ENCODE results near the gene RREB1. TPM values are rescaled to one million over a fixed set of nuclear protein-coding genes. Genes with fewer than 3 reads are reported as not detected.

Gene RREB1
- polyA plus RNA-seq, 1 donor from 2014 or later: not detected

- H4K20me1 ChIP-seq (ENCODE audit: insufficient read depth): no peaks in the 10 kb centered on the region
- no peak overlapping the region for H3K27ac ChIP-seq (ENCODE audit: low read length)
- H3K4me2 ChIP-seq (ENCODE audit: low read length): no peak overlapping the region
- H3K9ac ChIP-seq (ENCODE audit: low read length): no peak overlapping the region
- no peaks in the 10 kb centered on the region for H3K79me2 ChIP-seq (replicated peaks; ENCODE audit: insufficient read depth, low read length)
- H3K27me3 ChIP-seq (ENCODE audit: insufficient read depth, low read depth, low read length): no peaks in the 10 kb centered on the region
- no peak overlapping the region for H3K4me3 ChIP-seq (ENCODE audit: low read length)
- TF ChIP-seq SMC3 (conservative IDR thresholded peaks at IDR 0.05; ENCODE audit: poor library complexity): no peak
- TF ChIP-seq TAF1 (IDR thresholded peaks at IDR 0.05; ENCODE audit: low read depth): no peak
- TF ChIP-seq, protein P1, sequence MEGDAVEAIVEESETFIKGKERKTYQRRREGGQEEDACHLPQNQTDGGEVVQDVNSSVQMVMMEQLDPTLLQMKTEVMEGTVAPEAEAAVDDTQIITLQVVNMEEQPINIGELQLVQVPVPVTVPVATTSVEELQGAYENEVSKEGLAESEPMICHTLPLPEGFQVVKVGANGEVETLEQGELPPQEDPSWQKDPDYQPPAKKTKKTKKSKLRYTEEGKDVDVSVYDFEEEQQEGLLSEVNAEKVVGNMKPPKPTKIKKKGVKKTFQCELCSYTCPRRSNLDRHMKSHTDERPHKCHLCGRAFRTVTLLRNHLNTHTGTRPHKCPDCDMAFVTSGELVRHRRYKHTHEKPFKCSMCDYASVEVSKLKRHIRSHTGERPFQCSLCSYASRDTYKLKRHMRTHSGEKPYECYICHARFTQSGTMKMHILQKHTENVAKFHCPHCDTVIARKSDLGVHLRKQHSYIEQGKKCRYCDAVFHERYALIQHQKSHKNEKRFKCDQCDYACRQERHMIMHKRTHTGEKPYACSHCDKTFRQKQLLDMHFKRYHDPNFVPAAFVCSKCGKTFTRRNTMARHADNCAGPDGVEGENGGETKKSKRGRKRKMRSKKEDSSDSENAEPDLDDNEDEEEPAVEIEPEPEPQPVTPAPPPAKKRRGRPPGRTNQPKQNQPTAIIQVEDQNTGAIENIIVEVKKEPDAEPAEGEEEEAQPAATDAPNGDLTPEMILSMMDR (IDR thresholded peaks at IDR 0.05; ENCODE audit: poor library complexity, severe bottlenecking): no peak
- TF ChIP-seq EZH2 (IDR thresholded peaks at IDR 0.05; ENCODE audit: borderline replicate concordance, insufficient read depth, low read length, poor library complexity, severe bottlenecking): no peak
- no peak for TF ChIP-seq EP300 (conservative IDR thresholded peaks at IDR 0.05; ENCODE audit: poor library complexity, severe bottlenecking)
- TF ChIP-seq, protein P2, sequence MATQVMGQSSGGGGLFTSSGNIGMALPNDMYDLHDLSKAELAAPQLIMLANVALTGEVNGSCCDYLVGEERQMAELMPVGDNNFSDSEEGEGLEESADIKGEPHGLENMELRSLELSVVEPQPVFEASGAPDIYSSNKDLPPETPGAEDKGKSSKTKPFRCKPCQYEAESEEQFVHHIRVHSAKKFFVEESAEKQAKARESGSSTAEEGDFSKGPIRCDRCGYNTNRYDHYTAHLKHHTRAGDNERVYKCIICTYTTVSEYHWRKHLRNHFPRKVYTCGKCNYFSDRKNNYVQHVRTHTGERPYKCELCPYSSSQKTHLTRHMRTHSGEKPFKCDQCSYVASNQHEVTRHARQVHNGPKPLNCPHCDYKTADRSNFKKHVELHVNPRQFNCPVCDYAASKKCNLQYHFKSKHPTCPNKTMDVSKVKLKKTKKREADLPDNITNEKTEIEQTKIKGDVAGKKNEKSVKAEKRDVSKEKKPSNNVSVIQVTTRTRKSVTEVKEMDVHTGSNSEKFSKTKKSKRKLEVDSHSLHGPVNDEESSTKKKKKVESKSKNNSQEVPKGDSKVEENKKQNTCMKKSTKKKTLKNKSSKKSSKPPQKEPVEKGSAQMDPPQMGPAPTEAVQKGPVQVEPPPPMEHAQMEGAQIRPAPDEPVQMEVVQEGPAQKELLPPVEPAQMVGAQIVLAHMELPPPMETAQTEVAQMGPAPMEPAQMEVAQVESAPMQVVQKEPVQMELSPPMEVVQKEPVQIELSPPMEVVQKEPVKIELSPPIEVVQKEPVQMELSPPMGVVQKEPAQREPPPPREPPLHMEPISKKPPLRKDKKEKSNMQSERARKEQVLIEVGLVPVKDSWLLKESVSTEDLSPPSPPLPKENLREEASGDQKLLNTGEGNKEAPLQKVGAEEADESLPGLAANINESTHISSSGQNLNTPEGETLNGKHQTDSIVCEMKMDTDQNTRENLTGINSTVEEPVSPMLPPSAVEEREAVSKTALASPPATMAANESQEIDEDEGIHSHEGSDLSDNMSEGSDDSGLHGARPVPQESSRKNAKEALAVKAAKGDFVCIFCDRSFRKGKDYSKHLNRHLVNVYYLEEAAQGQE (IDR thresholded peaks at IDR 0.05; ENCODE audit: borderline replicate concordance): no peak
- no peaks in the 10 kb centered on the region for H3K9me3 ChIP-seq (ENCODE audit: low read length)
- H3K9me2 ChIP-seq (ENCODE audit: insufficient read depth, low read length): no peaks in the 10 kb centered on the region
- no peak overlapping the region for H2AFZ ChIP-seq (ENCODE audit: low read depth, low read length)
- H3F3A ChIP-seq (ENCODE audit: insufficient read depth, low read length, poor library complexity, severe bottlenecking): no peaks in the 10 kb centered on the region
- H3K36me3 ChIP-seq (ENCODE audit: insufficient read depth, low read length): no peaks in the 10 kb centered on the region
Observed at GRCh38 chr6:7228662-7229375, 121.1 kb downstream of the RREB1 start.

DNA sequence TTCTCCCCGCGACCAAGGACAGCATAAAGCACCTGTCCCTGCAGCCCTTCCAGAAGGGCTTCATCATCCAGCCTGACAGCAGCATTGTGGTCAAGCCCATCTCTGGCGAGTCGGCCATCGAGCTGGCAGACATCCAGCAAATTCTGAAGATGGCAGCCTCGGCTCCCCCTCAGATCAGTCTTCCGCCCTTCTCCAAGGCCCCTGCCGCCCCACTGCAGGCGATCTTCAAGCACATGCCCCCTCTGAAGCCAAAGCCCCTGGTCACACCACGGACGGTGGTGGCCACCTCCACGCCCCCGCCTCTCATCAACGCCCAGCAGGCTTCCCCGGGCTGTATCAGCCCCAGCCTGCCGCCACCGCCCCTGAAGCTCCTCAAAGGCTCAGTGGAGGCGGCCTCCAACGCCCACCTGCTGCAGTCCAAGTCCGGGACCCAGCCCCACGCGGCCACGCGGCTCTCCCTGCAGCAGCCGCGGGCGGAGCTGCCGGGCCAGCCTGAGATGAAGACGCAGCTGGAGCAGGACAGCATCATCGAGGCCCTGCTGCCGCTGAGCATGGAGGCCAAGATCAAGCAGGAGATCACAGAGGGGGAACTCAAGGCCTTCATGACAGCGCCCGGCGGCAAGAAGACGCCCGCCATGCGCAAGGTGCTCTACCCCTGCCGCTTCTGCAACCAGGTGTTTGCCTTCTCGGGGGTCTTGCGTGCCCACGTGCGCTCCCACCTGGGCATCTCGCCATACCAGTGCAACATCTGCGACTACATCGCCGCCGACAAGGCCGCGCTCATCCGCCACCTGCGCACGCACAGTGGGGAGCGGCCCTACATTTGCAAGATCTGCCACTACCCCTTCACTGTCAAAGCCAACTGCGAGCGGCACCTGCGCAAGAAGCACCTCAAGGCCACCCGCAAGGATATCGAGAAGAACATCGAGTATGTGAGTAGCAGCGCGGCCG, 121.9 kb downstream of the RREB1 start:
- no peak for TF ChIP-seq POLR2AphosphoS5 (IDR thresholded peaks at IDR 0.05)
- TF ChIP-seq TAF1 (IDR thresholded peaks at IDR 0.05; ENCODE audit: low read depth): no peak
- TF ChIP-seq, protein P2 (IDR thresholded peaks at IDR 0.05; ENCODE audit: borderline replicate concordance): no peak
- TF ChIP-seq MXI1 (conservative IDR thresholded peaks at IDR 0.05; ENCODE audit: poor library complexity, severe bottlenecking): no peak
- TF ChIP-seq, protein P1 (IDR thresholded peaks at IDR 0.05; ENCODE audit: poor library complexity, severe bottlenecking): no peak
- TF ChIP-seq EP300 (conservative IDR thresholded peaks at IDR 0.05; ENCODE audit: poor library complexity, severe bottlenecking): no peak
- no peak for TF ChIP-seq RAD21 (conservative IDR thresholded peaks at IDR 0.05)
- Histone ChIP-seq H3K36me3 (ENCODE audit: insufficient read depth, low read length) (no peaks in the 10 kb centered on the region), H3K9me2 (ENCODE audit: insufficient read depth, low read length) (no peaks in the 10 kb centered on the region), H4K20me1 (ENCODE audit: insufficient read depth) (no peaks in the 10 kb centered on the region), H3K9ac (ENCODE audit: low read length) (no peak overlapping the region), H3K27me3 (ENCODE audit: insufficient read depth, low read depth, low read length) (no peaks in the 10 kb centered on the region), H3K79me2 (replicated peaks; ENCODE audit: insufficient read depth, low read length) (no peaks in the 10 kb centered on the region), H3K4me3 (ENCODE audit: low read length) (no peak overlapping the region), H2AFZ (ENCODE audit: low read depth, low read length) (no peak overlapping the region), H3K27ac (ENCODE audit: low read length) (no peak overlapping the region), H3K4me2 (ENCODE audit: low read length) (no peak overlapping the region), H3K9me3 (ENCODE audit: low read length) (no peaks in the 10 kb centered on the region), H3F3A (ENCODE audit: insufficient read depth, low read length, poor library complexity, severe bottlenecking) (no peaks in the 10 kb centered on the region)
